ENCODE data around the gene ZBTB20.

ZBTB20 gene

DNA sequence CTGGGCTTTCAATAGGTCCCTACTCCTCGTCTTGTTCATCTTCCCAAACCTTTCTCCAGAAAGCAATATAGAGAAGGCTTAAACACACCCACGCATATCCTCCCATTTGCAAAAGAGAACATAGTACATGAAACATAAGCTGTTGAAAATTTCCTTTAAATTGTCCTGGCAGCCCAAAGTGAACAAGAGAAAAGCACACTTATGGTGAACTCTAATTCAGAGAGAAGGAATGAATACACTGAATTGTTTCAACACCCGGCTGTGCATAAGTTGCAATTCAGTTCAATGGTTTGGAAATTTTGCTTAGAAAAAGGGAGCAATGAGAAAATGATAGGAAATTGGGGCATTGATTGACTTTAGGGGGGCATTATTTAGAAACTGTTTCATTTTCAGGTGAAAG lies 650.6 kb downstream of the ZBTB20 start:
- DNase-seq, result no peak

- peak in 8 of 51 donors; percentile 1 to 13 (median 7) for DNase-seq
These were observed 651.1 kb downstream of the ZBTB20 start for GRCh38 chr3:114496021-114496434.

GRCh38 chr3:114494498-114494897 lies 652.6 kb downstream of the ZBTB20 start:
- no peak for DNase-seq

DNA sequence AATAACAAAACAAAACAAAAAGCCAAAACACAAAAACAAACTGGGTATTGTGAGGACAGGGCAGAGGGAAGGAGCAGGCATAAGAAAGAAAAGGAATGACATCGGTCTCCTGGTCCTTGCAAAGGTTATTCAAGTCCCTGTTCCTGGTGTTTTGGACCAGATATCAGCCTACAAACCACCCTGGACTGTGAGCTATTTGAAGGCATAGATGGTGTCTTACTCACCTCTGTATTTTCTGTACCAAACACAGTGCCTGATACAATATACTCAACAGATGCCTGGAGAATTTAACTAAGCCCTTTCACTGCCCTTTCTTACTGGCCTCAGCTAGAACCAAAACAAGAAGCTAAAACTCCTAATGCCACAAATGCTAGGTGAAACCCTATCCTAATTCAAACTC lies 656.3 kb downstream of the ZBTB20 start:
- no peak for DNase-seq

- no peak for DNase-seq
These were observed 659.6 kb downstream of the ZBTB20 start for GRCh38 chr3:114487502-114487901.

DNA sequence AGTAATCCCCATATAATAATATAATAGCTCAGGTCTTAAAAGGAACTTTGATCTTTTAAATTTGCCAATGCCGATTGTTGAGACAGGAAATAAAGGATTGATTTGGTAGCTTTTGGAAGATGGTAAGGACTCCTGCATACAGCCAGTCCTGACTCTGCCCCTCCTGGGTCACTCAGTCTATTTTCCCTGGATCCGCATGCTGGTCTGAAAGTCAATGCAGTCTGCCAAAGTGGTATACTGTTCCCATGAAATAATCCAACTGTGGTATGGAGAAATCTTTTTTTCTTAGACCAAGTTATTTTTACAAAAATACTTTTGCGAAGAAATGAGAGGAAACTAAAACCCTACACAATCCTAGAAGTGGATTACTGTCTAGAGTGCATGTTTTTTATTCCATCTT lies 662.2 kb downstream of the ZBTB20 start:
- no peak for DNase-seq

DNA sequence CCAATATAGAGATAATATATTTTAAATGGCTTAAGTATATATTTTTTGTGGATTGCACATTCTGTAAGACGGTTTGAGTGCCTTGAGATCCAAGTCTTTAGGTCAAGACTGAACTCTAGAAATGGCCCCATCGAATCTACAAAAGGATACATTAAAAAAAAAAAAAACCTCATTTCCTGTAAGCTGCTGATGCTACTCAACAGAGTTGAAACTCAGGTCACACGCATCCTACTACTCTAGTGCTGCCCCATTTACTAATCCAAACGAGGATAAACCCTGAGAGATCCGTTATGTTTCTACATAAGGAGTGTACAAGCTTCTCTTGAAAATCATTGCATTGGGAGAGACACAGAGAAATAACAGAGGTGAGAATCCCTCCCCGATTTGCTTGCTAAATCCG lies 666.0 kb downstream of the ZBTB20 start:
- no peak for DNase-seq

GRCh38 chr3:114480442-114480841 lies 666.6 kb downstream of the ZBTB20 start:
- DNase-seq, result no peak

DNA sequence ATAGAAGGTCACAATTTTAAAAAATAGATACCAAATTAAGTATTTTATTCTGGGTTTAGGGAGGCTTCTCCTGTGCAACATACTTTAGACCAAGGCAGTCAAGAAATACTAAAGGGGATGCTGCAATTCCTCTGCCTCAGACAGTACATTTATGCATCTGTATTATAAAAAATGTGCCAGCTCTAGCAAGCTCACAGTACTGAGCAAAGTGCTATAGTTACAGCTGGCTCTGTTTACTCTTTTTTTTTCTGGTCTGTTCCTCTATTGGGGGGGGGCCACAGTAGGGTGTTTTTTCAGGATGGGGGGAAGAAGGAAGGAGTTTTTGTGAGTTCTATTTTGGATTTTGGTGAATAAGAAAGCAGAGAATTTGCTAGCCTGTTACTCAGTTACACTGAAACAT lies 668.3 kb downstream of the ZBTB20 start:
- DNase-seq, result no peak

- no peak for DNase-seq
These were observed 670.6 kb downstream of the ZBTB20 start for GRCh38 chr3:114476511-114476910.

- DNase-seq, result no peak
These were observed 675.6 kb downstream of the ZBTB20 start for GRCh38 chr3:114471478-114471877.

DNA sequence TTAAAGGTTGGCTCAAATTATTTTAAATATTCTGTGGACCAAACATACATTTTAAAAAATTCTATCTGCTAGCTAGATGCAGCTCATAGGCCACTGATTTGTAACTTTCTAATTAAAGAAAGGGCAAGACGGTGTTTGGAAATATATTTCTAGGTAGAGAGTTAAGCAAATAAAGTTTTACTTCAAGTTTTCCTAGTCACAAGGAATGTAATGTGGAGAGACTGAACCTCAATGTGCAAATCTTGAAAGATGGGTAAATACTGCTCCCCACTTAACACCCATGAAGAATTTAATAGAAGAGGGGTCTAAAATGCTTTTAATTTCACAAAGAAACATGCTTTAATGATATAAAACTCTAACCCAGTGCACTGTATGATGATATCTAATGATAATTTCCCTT lies 678.0 kb downstream of the ZBTB20 start:
- no peak for DNase-seq

GRCh38 chr3:114466816-114467215 lies 680.3 kb downstream of the ZBTB20 start:
- no peak for DNase-seq

DNA sequence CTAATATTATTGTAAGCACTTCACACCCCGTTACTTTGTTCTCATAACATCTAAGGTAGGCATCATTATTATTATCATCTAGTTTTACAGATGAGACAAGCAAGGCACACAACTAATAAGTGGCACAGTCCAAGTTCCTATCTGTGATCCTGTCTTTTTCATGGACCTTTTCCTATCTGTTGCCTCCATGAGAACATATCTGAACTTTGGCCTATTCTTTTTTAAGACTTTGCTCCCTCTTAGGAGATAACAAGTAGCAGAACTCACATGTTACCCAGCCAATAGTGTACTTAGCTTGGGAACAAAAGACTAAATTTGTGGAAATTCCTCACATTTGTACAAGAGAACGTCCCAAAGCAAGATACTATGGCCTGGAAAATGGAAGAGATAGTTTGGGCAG lies 680.8 kb downstream of the ZBTB20 start:
- DNase-seq, result no peak

DNA sequence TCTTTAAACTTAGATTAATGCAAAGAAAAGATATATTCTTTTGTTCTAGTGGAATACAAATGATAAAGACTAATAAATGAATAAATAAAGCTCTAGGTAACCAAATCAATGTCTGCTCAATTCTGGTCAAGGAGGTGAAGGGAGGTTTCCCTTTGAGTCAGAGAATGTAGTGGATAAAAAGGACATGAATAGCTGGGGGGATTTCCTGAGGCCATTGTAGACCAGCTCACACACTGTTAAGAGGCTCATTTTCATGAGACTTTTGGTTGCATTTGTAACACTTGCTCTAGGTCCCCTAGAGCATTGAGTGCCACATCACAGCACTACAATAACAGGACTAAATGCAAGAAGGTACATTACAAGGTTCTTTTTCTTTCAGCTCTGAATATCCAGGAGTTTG lies 682.5 kb downstream of the ZBTB20 start:
- no peak for DNase-seq

- DNase-seq, result no peak
These were observed 684.3 kb downstream of the ZBTB20 start for GRCh38 chr3:114462750-114463149.

GRCh38 chr3:114460459-114460858 lies 686.6 kb downstream of the ZBTB20 start:
- no peak for DNase-seq

- DNase-seq, result no peak
These were observed 690.3 kb downstream of the ZBTB20 start for GRCh38 chr3:114456742-114457141.

DNA sequence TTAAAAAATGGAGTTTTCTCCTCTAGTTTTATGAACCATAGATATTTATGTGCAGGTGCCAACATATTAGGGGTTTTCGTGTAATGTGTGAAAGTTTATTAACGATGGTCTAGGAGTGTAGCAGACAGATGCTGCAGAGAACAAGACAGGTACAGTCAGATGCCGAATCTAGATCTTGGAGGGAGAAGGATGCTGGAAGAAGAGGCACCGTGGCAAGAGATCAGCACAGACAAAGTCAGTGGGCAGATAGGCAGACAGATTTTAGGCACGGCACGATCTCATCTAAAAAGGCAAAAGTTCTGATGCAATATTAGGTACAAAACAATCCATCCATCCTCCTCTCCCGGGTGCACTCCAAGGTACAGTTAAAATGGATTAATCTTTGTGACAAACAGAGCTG lies 691.7 kb downstream of the ZBTB20 start:
- DNase-seq, result peak in 1 of 51 donors; percentile 79

DNA sequence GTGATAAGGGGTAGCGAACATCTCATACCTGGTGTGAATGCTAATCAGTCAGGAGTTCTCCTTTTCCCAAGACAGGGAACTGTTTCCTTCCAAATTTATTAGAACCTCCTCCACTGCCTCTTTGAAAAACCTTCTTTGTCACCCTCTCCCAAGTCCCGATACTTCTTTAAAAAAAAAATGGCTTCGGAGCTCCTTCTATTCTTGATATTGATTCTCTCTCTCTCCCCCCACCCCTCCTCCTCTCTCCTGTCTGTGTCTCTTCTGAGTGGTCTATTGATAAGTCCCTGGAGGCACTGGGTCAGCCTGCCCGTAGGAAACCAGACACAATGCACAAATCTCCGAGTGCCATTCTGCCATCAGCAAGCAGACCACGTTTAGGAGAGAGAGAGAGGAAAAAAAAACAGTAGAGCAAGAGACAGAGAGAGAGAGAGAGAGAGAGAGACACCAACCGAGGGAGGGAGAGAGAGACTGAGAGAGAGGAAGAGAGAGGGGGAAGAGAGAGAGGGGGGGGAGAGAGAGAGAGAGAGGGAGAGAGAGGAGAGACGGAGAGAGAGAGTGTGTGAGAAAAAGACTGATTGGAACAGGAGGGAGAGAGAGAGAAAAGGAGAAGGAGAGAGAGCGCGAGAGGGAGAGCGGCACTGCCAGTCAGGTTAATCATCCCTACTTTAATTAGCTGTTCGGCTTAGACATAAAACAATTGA lies 692.4 kb downstream of the ZBTB20 start:
- DNase-seq, result peak in 32 of 51 donors; percentile 6 to 90 (median 42)

GRCh38 chr3:114453361-114453780 lies 693.7 kb downstream of the ZBTB20 start:
- DNase-seq, result peak in 1 of 51 donors; percentile 73

- no peak for DNase-seq
These were observed 694.2 kb downstream of the ZBTB20 start for GRCh38 chr3:114452937-114453336.

GRCh38 chr3:114452256-114452655 lies 694.8 kb downstream of the ZBTB20 start:
- DNase-seq, result peak in 2 of 51 donors; percentile 44 to 66

DNA sequence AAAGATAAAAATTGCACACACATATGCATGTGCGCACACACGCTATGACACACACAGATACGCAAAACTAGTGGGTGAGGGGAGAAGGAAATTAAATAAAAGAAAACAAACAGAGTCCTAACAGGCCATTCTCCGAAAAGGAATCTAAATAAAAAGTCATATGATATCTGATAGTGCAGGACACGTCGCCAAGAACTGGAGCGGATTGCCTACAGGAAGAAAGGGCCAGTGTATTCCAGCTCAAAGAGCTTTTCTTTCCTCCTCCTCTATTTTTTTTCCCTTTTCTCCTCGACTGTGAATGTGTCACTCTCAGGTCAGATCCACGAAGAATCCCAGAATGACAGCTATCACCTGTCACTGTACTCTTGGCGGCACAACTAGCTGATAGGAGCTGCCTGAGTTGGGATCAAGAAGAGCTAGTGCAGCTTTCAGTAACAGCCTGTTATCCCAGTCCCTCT lies 695.5 kb downstream of the ZBTB20 start:
- DNase-seq, result peak in 26 of 51 donors; percentile 2 to 93 (median 24)

All from hypothalamus (tissue), 51 donors.